Sigmoid colon (tissue), 7 donors: Measurements from ENCODE around the gene PSMB11. TPM values are rescaled to one million over a fixed set of nuclear protein-coding genes. Genes with fewer than 3 reads are reported as not detected.
A peak's percentile ranks its signal among the peaks of the same experiment; 100 is the strongest.

ENCODE experiments used
- DNase-seq: peaks from one replicate; pipeline ENCODE4 v3.0.0-alpha.2; 2019
- H3K27ac ChIP-seq, 4 donors: fragments of 200-600 bp; sonication (generic); one replicate each; pipeline ENCODE4 v1.5.1; 2016 to 2019; ENCODE audit warnings: mild to moderate bottlenecking in 1 of 4
- H3K27me3 ChIP-seq, 3 donors: fragments of 200-600 bp; sonication (generic); one replicate each; pipeline ENCODE4 v1.5.1; 2019; ENCODE audit warnings: mild to moderate bottlenecking in 1 of 3
- H3K36me3 ChIP-seq, 4 donors: fragments of 200-600 bp; sonication (generic); one replicate each; pipeline ENCODE4 v1.5.1; 2016 to 2019
- H3K4me1 ChIP-seq, 4 donors: fragments of 200-600 bp; sonication (generic); one replicate each; pipeline ENCODE4 v1.5.1; 2017 to 2019
- H3K4me3 ChIP-seq, 4 donors: fragments of 200-600 bp; sonication (generic); one replicate each; pipeline ENCODE4 v1.5.1; 2017 to 2019; ENCODE audit warnings: mild to moderate bottlenecking in 2 of 4, moderate library complexity in 1 of 4
- H3K9me3 ChIP-seq, 4 donors: fragments of 200-600 bp in 3 of 4; sonication (generic) in 3 of 4; one replicate each; pipeline versions ENCODE4 v1.5.1 to v1.6.1; 2013 to 2019
- CTCF ChIP-seq, 4 experiments: fragments of 450-650 bp in 3 of 4; fragments of 200-600 bp in 1 of 4; IDR thresholded peaks; one replicate each; pipeline ENCODE4 v1.5.1; 2016 to 2019; ENCODE audit warnings: antibody characterized with exemption in 4 of 4, mild to moderate bottlenecking in 3 of 4, moderate library complexity in 2 of 4
- EP300 ChIP-seq, 4 donors: sonication (generic); formaldehyde crosslinking; IDR thresholded peaks; one replicate each; pipeline ENCODE4 v1.6.1; 2017; ENCODE audit warnings: antibody characterized with exemption in 4 of 4
- POLR2A ChIP-seq, 2 donors: fragments of 450-650 bp; IDR thresholded peaks; one replicate each; pipeline ENCODE4 v1.6.1; 2016; ENCODE audit warnings: antibody characterized with exemption in 2 of 2, mild to moderate bottlenecking in 2 of 2, moderate library complexity in 2 of 2
- POLR2AphosphoS5 ChIP-seq, 4 donors: sonication (generic); formaldehyde crosslinking; IDR thresholded peaks; one replicate each; pipeline ENCODE4 v1.6.1; 2017; ENCODE audit warnings: antibody characterized with exemption in 4 of 4
- WGBS, 2 donors: extraction: QIAGEN DNeasy Blood & Tissue Kit; methylation state at CpG; one replicate each; pipeline ENCODE4 v1.1.7; 2013; 5-methylcytosine and 5-hydroxymethylcytosine counted together
- intact Hi-C: fragments of 100-400 bp; cut with DNase I; formaldehyde crosslinking; loops from one replicate; pipeline ENCODE4 v1.15.1; 2023
- polyA plus RNA-seq, 3 donors: library from polyadenylated mRNA; stranded (reverse); fragments of 200-250 nt; gene quantifications; one replicate each; pipeline ENCODE4 v1.2.3, GENCODE V29; 2013
- total RNA-seq, 4 donors: library from RNA; depleted of rRNA; stranded (reverse); fragments of >200 nt; gene quantifications; one replicate each; pipeline ENCODE4 v1.1.0, GENCODE V29; 2016
- donor health status: healthy with polysubstance abuse.
- donor health status: Bipolar disorder and iron deficiency.
- donor health status: healthy.

The PSMB11 gene
- total and polyA plus RNA-seq, 7 donors = 0.06 to 0.41 TPM; not detected in 5

GRCh38 chr14:23055621-23056144 is 13.7 kb downstream of the PSMB11 start:
- H3K4me3 ChIP-seq = no peak overlapping the region
- WGBS, 2 donors = 74 to 84% methylated on average over 6 of the region's 6 CpGs
- no peaks in the 10 kb centered on the region for H3K9me3 ChIP-seq
- H3K27ac ChIP-seq = peak overlapping the region in 2 of 4 donors; percentile 17 to 34
- H3K27me3 ChIP-seq = no peaks in the 10 kb centered on the region
- peaks cover 15 to 24% (median 22%) of the 10 kb centered on the region in 4 donors for H3K36me3 ChIP-seq
- TF ChIP-seq POLR2A (IDR thresholded peaks at IDR 0.05) = no peak
- TF ChIP-seq EP300 (IDR thresholded peaks at IDR 0.05) = no peak
- TF ChIP-seq POLR2AphosphoS5 (IDR thresholded peaks at IDR 0.05) = no peak
- TF ChIP-seq CTCF (IDR thresholded peaks at IDR 0.05) = no peak
- intact Hi-C loops = loop anchor here (5.0 kb wide), 1 partner anchor 48 kb away; no protein-coding TSS in a partner anchor
- DNase-seq = no peak
- peaks cover 0 to 27% (median 20%) of the 10 kb centered on the region in 4 donors for H3K4me1 ChIP-seq

DNA sequence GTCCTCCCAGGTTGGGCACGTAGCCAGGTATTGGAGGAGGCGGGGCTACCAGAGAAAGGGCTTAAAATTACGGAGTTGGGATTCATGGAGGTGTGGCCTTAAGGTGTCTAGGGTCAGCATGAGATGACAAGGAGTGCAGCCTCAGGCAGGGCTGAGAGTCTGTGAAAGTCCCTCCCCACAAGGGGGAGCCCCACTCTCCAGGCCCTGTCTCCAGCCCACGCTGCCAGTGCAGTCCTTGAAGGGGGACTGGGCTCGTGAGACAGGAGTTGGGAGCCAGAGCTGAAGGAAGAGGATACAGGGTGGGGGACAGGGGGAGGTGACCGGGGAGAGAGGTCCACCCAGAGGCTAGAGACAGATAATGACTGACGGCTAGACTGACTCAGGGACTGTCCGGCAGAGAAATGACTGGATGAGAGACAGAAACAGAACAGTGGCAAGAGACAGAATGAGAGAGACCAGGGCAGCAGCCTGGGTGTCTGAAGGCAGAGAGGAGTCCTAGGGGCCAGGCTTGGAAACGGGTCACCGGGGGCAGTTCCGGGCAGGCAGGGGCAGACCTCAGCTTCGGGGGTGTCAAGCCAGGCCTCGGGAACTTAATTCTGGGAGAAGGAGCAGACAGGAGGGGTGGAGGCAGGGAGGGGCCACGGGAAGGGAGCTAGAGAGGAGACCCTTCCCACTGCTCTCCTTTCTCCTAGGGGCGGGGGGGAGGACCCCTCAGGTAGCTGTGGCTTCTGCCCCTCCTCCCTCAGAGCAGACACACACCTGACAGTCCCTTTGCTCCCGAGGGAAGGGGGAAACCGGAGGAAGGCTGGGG is 14.3 kb downstream of the PSMB11 start:
- Histone ChIP-seq H3K4me1 (peaks cover 0 to 27% (median 20%) of the 10 kb centered on the region in 4 donors), H3K27ac (peak overlapping the region in 2 of 4 donors; percentile 17 to 34), H3K9me3 (no peaks in the 10 kb centered on the region), H3K27me3 (no peaks in the 10 kb centered on the region), H3K4me3 (peak overlapping the region in 3 of 4 donors; percentile 67 to 77 (median 69)), H3K36me3 (peaks cover 20 to 31% (median 28%) of the 10 kb centered on the region in 4 donors)
- 5 to 11% methylated on average over 17 of the region's 17 CpGs for WGBS, 2 donors
- TF ChIP-seq POLR2A (IDR thresholded peaks at IDR 0.05) (no peak), CTCF (IDR thresholded peaks at IDR 0.05) (peak in 3 of 4 experiments; percentile 40 to 72 (median 41)), EP300 (IDR thresholded peaks at IDR 0.05) (no peak), POLR2AphosphoS5 (IDR thresholded peaks at IDR 0.05) (no peak)
- DNase-seq = peak; percentile 80
- intact Hi-C loops = loop anchor here (5.0 kb wide), 1 partner anchor 49 kb away; no protein-coding TSS in a partner anchor

DNA sequence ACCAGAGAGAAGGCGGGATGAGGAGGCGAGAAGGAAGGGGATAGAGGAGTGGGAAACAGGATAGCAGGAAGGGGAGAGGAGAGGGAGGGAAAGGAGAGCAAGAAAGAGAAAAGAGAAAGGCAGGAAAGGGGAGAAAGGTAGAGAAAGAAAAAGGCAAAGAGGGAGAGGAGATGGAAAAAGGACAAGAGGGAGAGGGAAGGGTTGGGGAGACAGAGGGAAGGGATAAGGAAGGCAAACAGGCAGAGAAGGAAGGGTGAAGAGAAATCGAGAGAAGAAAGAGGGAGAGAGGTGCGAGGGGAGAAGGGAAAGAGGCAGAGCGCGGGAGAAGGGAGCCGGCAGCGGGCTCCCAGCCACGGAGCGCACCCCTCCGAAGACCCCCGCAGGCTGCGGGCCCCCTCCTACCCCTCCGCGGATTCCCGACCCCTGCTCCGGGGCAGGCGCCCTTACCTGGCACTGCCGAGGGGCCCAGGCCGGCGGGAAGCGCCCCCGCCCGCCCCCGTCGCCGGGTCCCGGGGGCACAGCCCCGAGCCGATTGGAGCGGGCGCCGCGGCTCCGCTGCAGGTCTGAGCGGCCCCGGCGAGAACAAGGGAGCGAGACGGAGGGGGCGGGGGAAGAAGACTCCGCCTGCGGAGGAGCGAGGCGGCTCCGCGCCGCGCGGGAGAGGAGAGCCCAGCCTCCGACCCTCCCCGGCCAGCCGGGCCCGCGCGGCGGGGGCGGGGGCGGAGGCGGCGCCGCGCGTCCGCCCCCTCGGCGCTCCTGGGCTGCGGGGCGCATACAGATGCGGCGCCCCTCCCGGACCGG is 15.1 kb downstream of the PSMB11 start, which contains the start of gene CDH24:
Gene CDH24 (minus strand): TSS at position 565 of the 801 bp plus-strand sequence. CDS start 1,787 bp downstream, outside the sequence.
- Histone ChIP-seq H3K4me3 (peak within 1 kb of the TSS; percentile 48 to 77 (median 68)), H3K27ac (peak within 1 kb of the TSS; percentile 80 to 91 (median 84)), H3K4me1 (peaks cover 0 to 31% (median 24%) of the 10 kb centered on the region in 4 donors), H3K9me3 (no peaks in the 10 kb centered on the region), H3K27me3 (no peaks in the 10 kb centered on the region), H3K36me3 (peaks cover 22 to 39% (median 32%) of the 10 kb centered on the region in 4 donors)
- intact Hi-C loops = loop anchor here (5.0 kb wide), 1 partner anchor 50 kb away; no protein-coding TSS in a partner anchor
- peak; percentile 86 for DNase-seq
- TF ChIP-seq EP300 (IDR thresholded peaks at IDR 0.05) = no peak
- no peak for TF ChIP-seq CTCF (IDR thresholded peaks at IDR 0.05)
- TF ChIP-seq POLR2AphosphoS5 (IDR thresholded peaks at IDR 0.05) = peak in 1 of 4 donors; percentile 17
- TF ChIP-seq POLR2A (IDR thresholded peaks at IDR 0.05) = no peak
- 2% methylated on average over 73 of the region's 73 CpGs for WGBS, 2 donors
